ENCODE measurements around the gene LRMDA.
"Not testable (repeated sequence)": the region's sequence is repeated elsewhere in the genome, so short reads cannot be mapped to it uniquely, and the experiment has no call there.

Gene LRMDA

GRCh38 chr10:76049581-76050290 is 618.3 kb downstream of the LRMDA start:
- H3K4me3 ChIP-seq (ENCODE audit: low read depth, low read length), result no peak overlapping the region
- in situ Hi-C loops (cut with HindIII; ENCODE audit: low sequenced_read_pairs), result no loop called here
- no peak for TF ChIP-seq CTCF (IDR thresholded peaks at IDR 0.05; ENCODE audit: low read depth, low read length)
- DNase-seq (ENCODE audit: low read depth, low spot score), result no peak

GRCh38 chr10:76050291-76050625 is 618.8 kb downstream of the LRMDA start:
- no peak for TF ChIP-seq CTCF (IDR thresholded peaks at IDR 0.05; ENCODE audit: low read depth, low read length)
- no peak overlapping the region for H3K4me3 ChIP-seq (ENCODE audit: low read depth, low read length)
- in situ Hi-C loops (cut with HindIII; ENCODE audit: low sequenced_read_pairs), result no loop called here
- DNase-seq (ENCODE audit: low read depth, low spot score), result no peak

- TF ChIP-seq CTCF (IDR thresholded peaks at IDR 0.05; ENCODE audit: low read depth, low read length), result no peak
- H3K4me3 ChIP-seq (ENCODE audit: low read depth, low read length), result no peak overlapping the region
- DNase-seq (ENCODE audit: low read depth, low spot score), result no peak
- in situ Hi-C loops (cut with HindIII; ENCODE audit: low sequenced_read_pairs), result no loop called here
Observed at GRCh38 chr10:76051007-76051936, 619.8 kb downstream of the LRMDA start.

- TF ChIP-seq CTCF (IDR thresholded peaks at IDR 0.05; ENCODE audit: low read depth, low read length), result no peak
- no peak for DNase-seq (ENCODE audit: low read depth, low spot score)
- no peak overlapping the region for H3K4me3 ChIP-seq (ENCODE audit: low read depth, low read length)
- in situ Hi-C loops (cut with HindIII; ENCODE audit: low sequenced_read_pairs), result no loop called here
Observed at GRCh38 chr10:76052682-76053503, 621.5 kb downstream of the LRMDA start.

GRCh38 chr10:76055466-76055865 is 624.0 kb downstream of the LRMDA start:
- TF ChIP-seq CTCF (IDR thresholded peaks at IDR 0.05; ENCODE audit: low read depth, low read length), result no peak
- DNase-seq (ENCODE audit: low read depth, low spot score), result no peak
- H3K4me3 ChIP-seq (ENCODE audit: low read depth, low read length), result no peak overlapping the region
- in situ Hi-C loops (cut with HindIII; ENCODE audit: low sequenced_read_pairs), result no loop called here

- in situ Hi-C loops (cut with HindIII; ENCODE audit: low sequenced_read_pairs), result no loop called here
- H3K4me3 ChIP-seq (ENCODE audit: low read depth, low read length), result no peak overlapping the region
- TF ChIP-seq CTCF (IDR thresholded peaks at IDR 0.05; ENCODE audit: low read depth, low read length), result no peak
- DNase-seq (ENCODE audit: low read depth, low spot score), result no peak
Observed at GRCh38 chr10:76055963-76056362, 624.5 kb downstream of the LRMDA start.

- in situ Hi-C loops (cut with HindIII; ENCODE audit: low sequenced_read_pairs); DNase-seq (ENCODE audit: low read depth, low spot score); H3K4me3 ChIP-seq (ENCODE audit: low read depth, low read length): not testable (repeated sequence)
Observed at GRCh38 chr10:76060993-76061392, 629.6 kb downstream of the LRMDA start.

Measured in astrocyte of the spinal cord (primary cell).